Activated naive CD4-positive, alpha-beta T cell treated with anti-CD3 and anti-CD28 coated beads, Interleukin-2, amount 10 ng/mL, durations not matched to agents 7 days and 5 days (primary cell): Measurements from ENCODE around the gene CXCL16.
"Not testable (repeated sequence)": the region's sequence is repeated elsewhere in the genome, so short reads cannot be mapped to it uniquely, and the experiment has no call there.

Source experiments
- CTCF ChIA-PET: fragments of 350-600 bp; sonication (Branson Sonifier 250); formaldehyde crosslinking; loops from one replicate; lab custom pipeline; 2021; ENCODE audit warnings: antibody characterized with exemption; lab: Charles Lee
- DNase-seq: peaks from one replicate; pipeline ENCODE4 v3.0.0-alpha.2; 2020
- H3K27ac Mint-ChIP-seq: one replicate; pipeline ENCODE4 v1.8.0; 2021; ENCODE audit warnings: mild to moderate bottlenecking, moderate library complexity, mixed read lengths
- H3K27me3 Mint-ChIP-seq: one replicate; pipeline ENCODE4 v1.8.0; 2021; ENCODE audit warnings: mild to moderate bottlenecking, mixed read lengths
- H3K36me3 Mint-ChIP-seq: one replicate; pipeline ENCODE4 v1.8.0; 2021; ENCODE audit warnings: mixed read lengths
- H3K4me1 Mint-ChIP-seq: one replicate; pipeline ENCODE4 v1.8.0; 2021; ENCODE audit warnings: mixed read lengths
- H3K4me3 Mint-ChIP-seq: one replicate; pipeline ENCODE4 v1.8.0; 2021; ENCODE audit warnings: mild to moderate bottlenecking, moderate library complexity, mixed read lengths
- H3K9me3 Mint-ChIP-seq: one replicate; pipeline ENCODE4 v1.8.0; 2021; ENCODE audit warnings: mixed read lengths

The CXCL16 gene

GRCh38 chr17:4689872-4690271 is 49.9 kb downstream of the CXCL16 start:
- H3K27ac Mint-ChIP-seq, H3K4me1 Mint-ChIP-seq, H3K27me3 Mint-ChIP-seq, CTCF ChIA-PET, H3K9me3 Mint-ChIP-seq, DNase-seq, H3K4me3 Mint-ChIP-seq: not testable (repeated sequence)
- peaks cover 36% of the 10 kb centered on the region for H3K36me3 Mint-ChIP-seq

- DNase-seq, H3K9me3 Mint-ChIP-seq, H3K4me1 Mint-ChIP-seq, CTCF ChIA-PET, H3K4me3 Mint-ChIP-seq, H3K27me3 Mint-ChIP-seq: not testable (repeated sequence)
- H3K27ac Mint-ChIP-seq, result peak overlapping the region; percentile 19
- peaks cover 40% of the 10 kb centered on the region for H3K36me3 Mint-ChIP-seq
These were observed 56.0 kb downstream of the CXCL16 start for GRCh38 chr17:4683739-4684138.
